Endothelial cell of umbilical vein (primary cell): ENCODE measurements around the gene PRR7. TPM values are rescaled to one million over a fixed set of nuclear protein-coding genes. Genes with fewer than 3 reads are reported as not detected.

Source experiments
- BruUV-seq: library from RNA; stranded (reverse); fragments of 400-500 nt; replicated peaks from 2 replicates; lab custom pipeline; 2021; lab: Mats Ljungman, UMichigan
- CTCF ChIA-PET: fragments of 300-600, 350-600 bp; sonication (Branson Sonifier 250); formaldehyde crosslinking; loops from one replicate; lab custom pipeline; 2021; ENCODE audit warnings: antibody characterized with exemption, inconsistent platforms; lab: Charles Lee
- POLR2A ChIA-PET: fragments of 300-600, 350-600 bp; sonication (Branson Sonifier 250); formaldehyde crosslinking; loops from one replicate; lab custom pipeline; 2021; ENCODE audit warnings: antibody characterized with exemption, inconsistent platforms; lab: Charles Lee
- DNase-seq: peaks from one replicate; pipeline ENCODE4 v3.0.0-alpha.2; 2011; ENCODE audit warnings: low read depth, low spot score
- FAIRE-seq: peaks from 2 replicates; lab custom pipeline; 2011; peaks lifted over from hg19 to GRCh38; lab: Jason Lieb, UNC
- H2AFZ ChIP-seq: 2 replicates; pipeline ENCODE4 v1.6.0; 2012; ENCODE audit warnings: low read depth, low read length, control low read depth, inconsistent platforms
- H3K27ac ChIP-seq: 2 replicates; pipeline ENCODE4 v1.5.1; 2011; ENCODE audit warnings: low read depth, mild to moderate bottlenecking, control low read depth, low read length, moderate library complexity; ENCODE audit not compliant: insufficient read depth
- H3K27me3 ChIP-seq, 2 experiments: 2 replicates each; pipeline versions ENCODE4 v1.6.0 to v1.6.1; 2011; ENCODE audit warnings: low read length in 2 of 2, mixed read lengths in 1 of 2; ENCODE audit not compliant: control insufficient read depth in 2 of 2, insufficient read depth in 2 of 2
- H3K36me3 ChIP-seq, 2 experiments: 2 replicates in 1 of 2; 3 replicates in 1 of 2; pipeline ENCODE4 v1.5.1; 2011; ENCODE audit warnings: low read length in 2 of 2, mild to moderate bottlenecking in 1 of 2, moderate library complexity in 1 of 2; ENCODE audit not compliant: control insufficient read depth in 2 of 2, insufficient read depth in 2 of 2; ENCODE audit errors: extremely low read depth in 1 of 2
- H3K4me1 ChIP-seq: 3 replicates; pipeline ENCODE4 v1.5.1; 2011; ENCODE audit warnings: mild to moderate bottlenecking, low read length; ENCODE audit not compliant: control insufficient read depth, insufficient read depth; ENCODE audit errors: extremely low read depth
- H3K4me2 ChIP-seq: 2 replicates; pipeline ENCODE4 v1.6.1; 2011; ENCODE audit warnings: low read length, control low read depth, mixed read lengths; ENCODE audit not compliant: insufficient read depth
- H3K4me3 ChIP-seq, 3 experiments: fragments of 200-600 bp in 1 of 3; sonication (generic), shearing (Covaris generic) in 1 of 3; replicated peaks in 1 of 3; 2 replicates each; pipeline ENCODE4 v1.5.1; 2011 to 2016; ENCODE audit warnings: control low read depth in 3 of 3, low read length in 3 of 3, mild to moderate bottlenecking in 2 of 3, inconsistent platforms in 1 of 3, low read depth in 1 of 3, moderate library complexity in 1 of 3; ENCODE audit not compliant: insufficient read depth in 1 of 3
- H3K79me2 ChIP-seq: 2 replicates; pipeline ENCODE4 v1.6.0; 2012; ENCODE audit warnings: low read length, inconsistent platforms; ENCODE audit not compliant: control insufficient read depth, insufficient read depth
- H3K9ac ChIP-seq: replicated peaks from 2 replicates; pipeline ENCODE3; 2011; ENCODE audit warnings: low read length, control low read depth; ENCODE audit not compliant: insufficient read depth; ENCODE audit errors: extremely low read depth
- H3K9me1 ChIP-seq: replicated peaks from 3 replicates; pipeline ENCODE4 v1.6.0; 2011; ENCODE audit warnings: mild to moderate bottlenecking, low read length; ENCODE audit not compliant: control insufficient read depth, insufficient read depth; ENCODE audit errors: extremely low read depth
- H3K9me3 ChIP-seq: replicated peaks from 2 replicates; pipeline ENCODE4 v1.5.1; 2012; ENCODE audit warnings: low read length, inconsistent platforms; ENCODE audit not compliant: control insufficient read depth, insufficient read depth
- H4K20me1 ChIP-seq: replicated peaks from 2 replicates; pipeline ENCODE3; 2011; ENCODE audit warnings: mild to moderate bottlenecking, low read length; ENCODE audit not compliant: control insufficient read depth, insufficient read depth; ENCODE audit errors: extremely low read depth
- EZH2 ChIP-seq: IDR thresholded peaks from 2 replicates; pipeline ENCODE4 v1.6.1; 2012; ENCODE audit warnings: borderline replicate concordance, low read depth, mild to moderate bottlenecking, moderate library complexity, low read length, inconsistent platforms; ENCODE audit not compliant: severe bottlenecking
- FOS ChIP-seq: IDR thresholded peaks from 2 replicates; pipeline ENCODE4 v1.6.1; 2011; ENCODE audit warnings: mild to moderate bottlenecking, low read length, moderate library complexity, borderline replicate concordance; ENCODE audit not compliant: insufficient read depth
- GATA2 ChIP-seq: IDR thresholded peaks from 2 replicates; pipeline ENCODE4 v1.7.0; 2011; ENCODE audit warnings: low read depth, mild to moderate bottlenecking, moderate library complexity, mixed read lengths, low read length; ENCODE audit not compliant: insufficient read length, insufficient read depth
- JUN ChIP-seq: IDR thresholded peaks from 2 replicates; pipeline ENCODE4 v1.6.1; 2011; ENCODE audit warnings: borderline replicate concordance, low read depth; ENCODE audit not compliant: insufficient read length, insufficient read depth
- MYC ChIP-seq: IDR thresholded peaks from one replicate; pipeline ENCODE4 v1.6.1; 2011; ENCODE audit warnings: mild to moderate bottlenecking, low read depth, low read length
- POLR2A ChIP-seq: IDR thresholded peaks from 2 replicates; pipeline ENCODE4 v1.6.1; 2012; ENCODE audit warnings: low read depth, mild to moderate bottlenecking, control low read depth, low read length
- POLR2AphosphoS5 ChIP-seq: IDR thresholded peaks from 2 replicates; pipeline ENCODE4 v1.6.1; 2012; ENCODE audit warnings: low read depth, mild to moderate bottlenecking, control low read depth, low read length, moderate library complexity; ENCODE audit not compliant: insufficient read depth
- dilution Hi-C: fragments of 300-500 bp; cut with MboI; formaldehyde crosslinking; loops from one replicate; pipeline ENCODE4 v1.15.0; 2019; ENCODE audit warnings: low sequenced_read_pairs; ENCODE audit not compliant: extremely low pct_ligation_motif_present
- intact Hi-C: fragments of 100-400 bp; cut with micrococcal nuclease; formaldehyde crosslinking; loops from one replicate; pipeline ENCODE4 v1.10.0; 2022
- polyA plus RNA-seq, 4 experiments: library from polyadenylated mRNA; depleted of rRNA in 3 of 4; stranded (reverse) in 3 of 4; unstranded in 1 of 4; fragments of >200 nt; gene quantifications; 2 replicates each; pipeline versions ENCODE4 v1.2.1 to v1.2.3, GENCODE V29; 2011 to 2012; ENCODE audit warnings: missing spikeins in 1 of 4
- total RNA-seq: library from RNA; stranded (reverse); gene quantifications from 2 replicates; pipeline ENCODE4 v1.2.3, GENCODE V29; 2021
- TF ChIP-seq, protein P1 (sequence below): IDR thresholded peaks from 2 replicates; pipeline ENCODE4 v1.6.1; 2011; ENCODE audit not compliant: insufficient read depth, insufficient read length
- TF ChIP-seq, protein P2 (sequence below), 2 donors: IDR thresholded peaks; 1 replicate in 1 of 2; 2 replicates in 1 of 2; pipeline ENCODE4 v1.5.1; 2011; ENCODE audit warnings: low read length in 2 of 2, mild to moderate bottlenecking in 2 of 2, moderate library complexity in 2 of 2, control low read depth in 1 of 2, inconsistent platforms in 1 of 2, low read depth in 1 of 2; ENCODE audit not compliant: insufficient read depth in 1 of 2; ENCODE audit errors: extremely low read depth in 1 of 2

The PRR7 gene
- total and polyA plus RNA-seq, 2 donors (not counting 3 experiments of a cell fraction or from before 2014, with no cell fraction given) = 6.5 to 6.6 TPM

DNA sequence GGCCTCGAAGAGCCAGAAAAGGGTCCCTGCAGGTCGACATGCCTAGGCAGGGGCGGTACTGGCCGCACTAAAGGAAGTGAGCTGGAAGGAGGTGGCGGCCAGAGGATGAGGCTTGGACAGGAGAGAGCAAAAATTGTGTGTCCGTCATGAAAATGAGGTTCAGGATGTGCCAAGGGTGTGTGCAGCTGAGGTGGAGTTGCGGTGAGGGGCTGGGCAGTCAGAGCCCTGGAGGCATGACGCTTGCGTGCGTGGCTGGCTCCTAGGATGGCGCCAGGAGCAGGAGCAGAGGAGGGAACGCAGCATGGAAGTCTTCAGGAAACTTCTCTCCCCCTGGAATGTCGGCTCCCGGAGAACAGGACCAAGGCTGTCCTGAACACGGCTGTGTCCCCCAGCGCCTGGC, 56.3 kb downstream of the PRR7 start:
- H2AFZ ChIP-seq = no peak overlapping the region
- no TSS peak for BruUV-seq
- H3K27ac ChIP-seq = no peak overlapping the region
- no peaks in the 10 kb centered on the region for H3K79me2 ChIP-seq
- H3K4me2 ChIP-seq = no peak overlapping the region
- DNase-seq = no peak
- no peaks in the 10 kb centered on the region for H3K27me3 ChIP-seq
- H3K9me3 ChIP-seq = no peaks in the 10 kb centered on the region
- dilution Hi-C loops (no loop called here), intact Hi-C loops (no loop called here)
- no peaks in the 10 kb centered on the region for H3K9me1 ChIP-seq
- H3K4me3 ChIP-seq = no peak overlapping the region
- no peaks in the 10 kb centered on the region for H4K20me1 ChIP-seq
- H3K36me3 ChIP-seq = peaks cover 0 to 3% of the 10 kb centered on the region in 2 experiments
- no peak for TF ChIP-seq MYC
- no peak for TF ChIP-seq JUN
- no peak for TF ChIP-seq GATA2
- no peak for TF ChIP-seq POLR2AphosphoS5
- TF ChIP-seq, protein P1, sequence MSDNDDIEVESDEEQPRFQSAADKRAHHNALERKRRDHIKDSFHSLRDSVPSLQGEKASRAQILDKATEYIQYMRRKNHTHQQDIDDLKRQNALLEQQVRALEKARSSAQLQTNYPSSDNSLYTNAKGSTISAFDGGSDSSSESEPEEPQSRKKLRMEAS = no peak
- TF ChIP-seq, protein P2, sequence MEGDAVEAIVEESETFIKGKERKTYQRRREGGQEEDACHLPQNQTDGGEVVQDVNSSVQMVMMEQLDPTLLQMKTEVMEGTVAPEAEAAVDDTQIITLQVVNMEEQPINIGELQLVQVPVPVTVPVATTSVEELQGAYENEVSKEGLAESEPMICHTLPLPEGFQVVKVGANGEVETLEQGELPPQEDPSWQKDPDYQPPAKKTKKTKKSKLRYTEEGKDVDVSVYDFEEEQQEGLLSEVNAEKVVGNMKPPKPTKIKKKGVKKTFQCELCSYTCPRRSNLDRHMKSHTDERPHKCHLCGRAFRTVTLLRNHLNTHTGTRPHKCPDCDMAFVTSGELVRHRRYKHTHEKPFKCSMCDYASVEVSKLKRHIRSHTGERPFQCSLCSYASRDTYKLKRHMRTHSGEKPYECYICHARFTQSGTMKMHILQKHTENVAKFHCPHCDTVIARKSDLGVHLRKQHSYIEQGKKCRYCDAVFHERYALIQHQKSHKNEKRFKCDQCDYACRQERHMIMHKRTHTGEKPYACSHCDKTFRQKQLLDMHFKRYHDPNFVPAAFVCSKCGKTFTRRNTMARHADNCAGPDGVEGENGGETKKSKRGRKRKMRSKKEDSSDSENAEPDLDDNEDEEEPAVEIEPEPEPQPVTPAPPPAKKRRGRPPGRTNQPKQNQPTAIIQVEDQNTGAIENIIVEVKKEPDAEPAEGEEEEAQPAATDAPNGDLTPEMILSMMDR (IDR thresholded peaks at IDR 0.05; ENCODE audit: extremely low read depth in 1 of 2, insufficient read depth in 1 of 2, low read depth in 1 of 2, low read length in 2 of 2) = no peak
- no peak for TF ChIP-seq FOS
- no peak for TF ChIP-seq POLR2A
- TF ChIP-seq EZH2 = no peak
- H3K9ac ChIP-seq = no peak overlapping the region
- CTCF ChIA-PET = interaction anchor here (1.1 to 4.8 kb wide), 4 partner anchors 12 to 112 kb away, joined by 4 to 58 read pairs (median 37); no protein-coding TSS in a partner anchor
- FAIRE-seq = no peak
- H3K4me1 ChIP-seq = peaks cover 7% of the 10 kb centered on the region
- POLR2A ChIA-PET = no interaction called here
